Stimulated activated CD8-positive, alpha-beta memory T cell treated with anti-CD3 and anti-CD28 coated beads, Interleukin-15, amount 100 ng/mL, for 4 hours (primary cell): ENCODE data around the gene LPP.

ENCODE experiments used
- DNase-seq, 2 donors: peaks; one replicate each; pipeline ENCODE4 v3.0.0-alpha.2; 2020; ENCODE audit warnings: low read depth in 2 of 2

Gene LPP

DNA sequence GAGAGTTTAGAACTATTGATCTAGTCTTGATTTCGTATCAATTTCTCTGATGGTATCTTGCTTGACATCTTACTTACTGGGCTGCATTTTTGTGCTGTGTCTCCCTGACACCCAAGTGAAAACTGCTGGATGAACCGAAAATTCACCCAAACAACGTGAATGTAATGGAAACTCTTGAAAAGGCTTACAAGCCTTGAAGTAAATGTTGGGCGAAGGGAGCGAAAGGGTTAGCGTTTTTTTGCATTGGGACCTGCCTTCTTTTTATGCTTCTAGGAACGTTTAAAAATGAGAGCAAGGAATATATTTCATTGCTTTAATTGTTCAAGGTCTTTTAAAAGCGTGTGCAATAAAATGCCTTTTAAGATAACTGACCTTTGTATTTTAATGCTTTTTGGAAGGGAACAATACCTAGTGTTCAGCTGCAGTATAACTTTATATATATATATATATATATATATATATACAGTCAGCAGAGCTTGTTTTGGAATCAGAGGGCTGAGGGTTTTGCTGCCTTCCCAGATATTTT, 94.1 kb downstream of the LPP start:
- no peak for DNase-seq

DNA sequence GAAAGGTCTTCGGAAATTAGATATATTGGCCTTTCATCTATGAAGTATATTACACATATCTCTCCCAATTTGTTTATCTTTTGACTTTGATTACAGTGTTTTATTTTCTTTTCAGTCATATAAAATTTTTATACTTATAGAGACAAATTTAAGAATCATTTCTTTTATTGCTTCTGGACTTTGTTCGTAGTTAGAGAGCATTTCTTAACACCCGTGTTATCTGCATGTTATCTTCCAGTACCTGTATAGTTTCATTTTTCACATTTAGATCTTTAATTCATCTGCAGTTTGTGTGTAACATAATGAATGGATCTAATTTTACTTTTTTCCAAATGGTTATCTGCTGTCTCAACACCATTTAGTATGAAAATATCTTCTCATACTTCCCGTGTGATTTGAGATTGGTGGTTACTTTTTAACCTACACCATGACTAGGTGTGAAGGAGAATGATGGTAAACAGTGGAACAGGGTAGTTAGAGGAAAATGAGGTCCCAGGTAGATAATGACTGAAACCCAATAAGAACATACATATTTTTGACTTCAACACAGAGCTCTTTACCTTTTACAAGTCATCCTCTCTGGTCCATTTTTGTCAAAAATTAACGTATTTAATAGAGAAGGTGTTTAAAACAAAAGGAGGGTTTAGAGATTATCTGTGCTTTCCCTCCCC, 99.3 kb downstream of the LPP start:
- no peak for DNase-seq

DNA sequence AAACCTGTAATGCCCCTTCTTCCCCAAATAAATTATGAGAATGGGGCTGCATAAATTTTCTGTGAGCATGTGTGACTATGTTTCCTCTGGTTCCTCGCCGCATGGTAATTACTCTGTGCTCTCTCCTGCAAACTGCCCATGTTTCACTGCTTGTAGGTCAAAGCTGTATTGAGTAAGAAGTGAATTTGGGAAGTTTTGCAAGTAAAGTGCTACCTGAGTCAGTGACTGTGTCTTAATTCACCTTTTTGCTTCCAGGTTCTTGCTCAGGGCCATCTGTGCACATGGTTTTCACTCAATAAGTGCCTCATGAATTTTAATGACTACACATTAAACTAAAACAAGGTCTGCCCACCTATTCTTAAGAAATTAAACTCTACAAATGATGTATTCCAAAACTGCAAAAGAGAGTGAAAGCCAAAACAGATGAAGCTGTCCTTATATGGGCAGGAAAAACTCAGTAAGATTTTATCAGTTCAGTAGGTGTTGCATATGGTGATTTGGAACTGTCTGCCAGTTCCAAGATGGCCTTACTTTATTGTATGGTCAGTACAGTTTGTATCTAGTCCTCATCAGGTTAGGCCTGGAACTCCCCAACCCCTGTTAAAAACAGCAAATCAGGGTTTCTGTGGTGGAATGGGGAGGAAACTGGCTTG, 100.0 kb downstream of the LPP start:
- DNase-seq, result no peak

DNA sequence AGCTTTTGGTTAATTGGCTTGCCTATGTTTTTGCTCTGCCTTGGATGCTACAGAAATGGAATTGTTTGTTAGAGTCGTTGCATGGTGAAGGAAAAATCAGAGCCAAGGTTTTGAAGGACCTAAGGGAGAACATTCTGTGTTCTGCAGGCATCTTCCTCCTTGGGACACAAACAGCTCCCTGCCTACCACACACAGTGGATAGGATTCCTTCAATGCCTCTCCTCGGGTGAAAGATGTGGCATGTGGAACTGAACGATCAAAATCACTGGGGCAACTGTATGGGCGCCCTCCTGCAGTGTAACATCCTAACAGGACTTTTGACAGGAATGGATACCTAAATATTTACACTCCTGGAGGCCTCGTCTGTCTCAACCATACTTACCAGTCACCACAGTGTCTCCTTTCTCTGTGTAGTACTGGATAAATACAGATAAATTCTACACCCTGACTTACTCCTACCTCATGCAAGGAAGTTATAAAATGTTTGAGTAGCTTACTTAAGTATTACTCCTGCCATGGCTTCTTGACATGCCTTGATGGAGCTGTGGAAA, 100.6 kb downstream of the LPP start:
- no peak for DNase-seq

DNA sequence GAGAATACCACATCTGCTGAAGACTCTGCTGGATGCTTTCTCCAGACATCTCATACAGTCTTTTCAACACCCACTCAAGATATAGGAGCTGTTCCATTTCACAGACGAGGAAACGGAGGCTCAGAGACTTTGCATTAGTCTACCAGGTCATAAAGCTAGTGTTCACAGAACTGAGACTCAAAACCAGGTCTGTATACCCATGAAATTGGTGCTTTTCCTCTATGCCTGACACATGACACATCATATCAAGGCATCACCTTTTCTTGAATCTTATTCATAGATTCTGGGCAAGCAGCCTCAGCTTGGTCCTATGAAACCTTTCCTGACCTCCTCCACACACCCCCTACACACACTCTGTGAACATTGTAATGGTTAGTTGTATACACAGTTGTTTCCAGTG, 101.2 kb downstream of the LPP start:
- no peak for DNase-seq

DNA sequence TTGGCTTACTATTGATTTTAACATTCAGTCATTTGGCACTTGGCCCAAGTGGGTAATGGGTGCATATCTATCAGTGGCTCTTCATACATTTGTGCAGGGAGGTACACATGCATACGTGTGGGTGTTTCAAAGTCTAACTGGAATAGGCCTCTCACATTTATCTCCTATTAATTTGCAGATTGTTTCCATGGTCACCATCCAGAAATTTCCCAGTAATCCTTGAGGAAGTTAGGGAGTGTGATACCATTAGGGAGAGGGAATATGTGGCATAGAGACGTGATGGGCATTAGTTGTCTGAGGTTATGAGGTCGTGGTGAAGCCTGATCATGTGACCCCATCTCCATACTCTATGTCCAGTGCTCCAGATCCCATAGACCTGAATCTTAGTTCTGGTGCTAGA, 102.8 kb downstream of the LPP start:
- DNase-seq, result no peak

DNA sequence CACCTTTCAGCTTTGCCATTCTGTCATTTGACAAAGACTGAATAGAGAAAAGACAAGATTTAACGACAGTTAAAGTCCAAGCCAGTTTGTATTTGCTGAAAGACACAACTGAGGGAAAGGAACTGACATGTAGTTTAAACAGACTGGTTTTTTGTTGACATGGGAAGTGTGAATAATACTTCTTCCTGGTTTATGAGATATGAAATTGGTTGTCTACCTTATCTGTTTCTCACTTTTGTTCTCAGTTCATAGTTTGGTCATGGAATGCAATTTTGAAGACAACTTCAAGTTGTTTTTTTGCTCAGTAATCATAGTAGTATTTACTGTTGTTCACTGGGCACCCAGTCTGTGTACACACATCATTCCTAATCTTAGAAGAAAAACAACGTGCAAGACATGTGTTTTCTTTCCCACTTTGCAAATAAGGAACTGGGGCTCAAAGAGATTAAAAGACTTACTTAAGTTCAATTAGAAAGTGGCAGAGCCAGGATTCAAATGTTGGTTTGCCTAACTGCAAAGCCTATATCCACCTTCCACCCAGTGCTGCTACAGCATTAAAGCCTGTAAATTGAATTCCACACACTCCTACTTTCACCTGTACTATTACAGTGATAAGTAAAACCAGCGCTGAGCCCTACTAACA, 103.5 kb downstream of the LPP start:
- DNase-seq, result no peak

DNA sequence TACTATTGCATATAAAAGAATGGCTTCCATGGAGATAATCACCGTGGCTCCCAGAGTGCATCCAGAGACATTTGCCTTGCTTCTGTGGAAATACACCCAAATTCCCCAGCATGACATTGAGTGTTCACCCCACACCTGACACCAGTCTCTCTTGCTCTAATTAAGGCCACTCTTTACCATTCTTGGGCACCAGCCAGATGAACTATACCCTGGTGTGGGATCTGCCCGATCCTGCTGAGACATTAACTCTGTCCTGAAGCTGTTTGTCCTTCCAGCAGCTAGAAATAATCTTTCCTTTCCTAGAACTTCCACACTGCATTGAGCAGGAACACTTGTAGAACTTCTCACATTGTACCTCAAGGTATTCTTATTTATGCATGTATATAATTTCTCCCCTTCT, 105.2 kb downstream of the LPP start:
- DNase-seq, result no peak

DNA sequence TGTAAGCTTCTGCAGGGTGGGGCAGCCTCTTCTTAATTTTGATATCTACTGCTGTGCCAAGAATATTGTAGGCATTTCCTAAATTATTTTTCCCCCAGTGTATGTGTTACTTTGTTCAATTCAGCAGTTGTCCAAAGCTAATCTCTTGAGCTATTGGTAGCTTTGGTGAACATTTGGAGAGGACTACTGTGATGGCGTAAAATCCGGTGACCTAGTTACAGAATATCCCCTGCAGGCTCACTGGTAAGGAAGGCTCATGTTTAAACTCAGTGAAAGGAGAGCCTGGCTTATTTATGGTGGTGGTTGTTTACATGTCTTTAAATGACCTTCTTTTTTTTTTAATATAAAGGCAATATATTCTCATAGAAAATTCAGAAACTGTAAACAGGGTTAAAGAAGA, 105.6 kb downstream of the LPP start:
- DNase-seq, result no peak

DNA sequence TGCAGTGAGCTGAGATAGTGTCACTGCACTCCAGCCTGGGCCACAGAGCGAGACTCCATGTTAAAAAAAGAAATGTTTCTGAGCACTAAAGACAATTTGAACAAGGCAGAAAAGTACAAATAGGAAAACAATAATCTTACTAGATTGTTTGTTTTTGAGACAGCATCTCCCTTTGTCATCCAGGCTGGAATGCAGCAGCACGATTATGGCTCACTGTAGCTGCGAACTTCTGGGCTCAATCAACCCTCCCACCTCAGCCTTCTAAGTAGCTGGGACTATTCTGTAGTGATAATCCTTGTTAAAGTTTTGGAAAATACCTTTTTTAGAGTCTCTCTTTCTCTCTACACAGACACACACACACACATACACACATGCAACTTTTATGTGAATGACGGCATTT, 107.1 kb downstream of the LPP start:
- no peak for DNase-seq

DNA sequence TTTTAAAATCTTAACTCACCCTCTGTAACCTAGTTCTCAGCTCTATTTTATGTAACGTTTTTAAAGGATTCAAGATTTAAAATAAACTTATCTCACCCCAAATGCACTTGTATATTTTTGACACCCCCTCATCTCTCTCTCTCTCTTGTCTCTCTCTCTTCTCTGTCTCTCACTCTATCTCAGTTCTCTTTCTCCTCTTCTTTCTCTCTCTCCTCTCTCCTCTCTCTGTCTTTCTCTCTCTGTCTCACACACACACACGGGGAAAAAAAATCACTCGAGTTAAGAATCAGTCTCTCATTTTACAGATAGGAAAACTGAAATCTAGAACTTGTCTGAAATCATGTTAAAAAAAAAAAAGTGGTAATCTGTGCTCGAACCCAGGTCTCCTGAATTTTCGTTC, 108.5 kb downstream of the LPP start:
- no peak for DNase-seq

DNA sequence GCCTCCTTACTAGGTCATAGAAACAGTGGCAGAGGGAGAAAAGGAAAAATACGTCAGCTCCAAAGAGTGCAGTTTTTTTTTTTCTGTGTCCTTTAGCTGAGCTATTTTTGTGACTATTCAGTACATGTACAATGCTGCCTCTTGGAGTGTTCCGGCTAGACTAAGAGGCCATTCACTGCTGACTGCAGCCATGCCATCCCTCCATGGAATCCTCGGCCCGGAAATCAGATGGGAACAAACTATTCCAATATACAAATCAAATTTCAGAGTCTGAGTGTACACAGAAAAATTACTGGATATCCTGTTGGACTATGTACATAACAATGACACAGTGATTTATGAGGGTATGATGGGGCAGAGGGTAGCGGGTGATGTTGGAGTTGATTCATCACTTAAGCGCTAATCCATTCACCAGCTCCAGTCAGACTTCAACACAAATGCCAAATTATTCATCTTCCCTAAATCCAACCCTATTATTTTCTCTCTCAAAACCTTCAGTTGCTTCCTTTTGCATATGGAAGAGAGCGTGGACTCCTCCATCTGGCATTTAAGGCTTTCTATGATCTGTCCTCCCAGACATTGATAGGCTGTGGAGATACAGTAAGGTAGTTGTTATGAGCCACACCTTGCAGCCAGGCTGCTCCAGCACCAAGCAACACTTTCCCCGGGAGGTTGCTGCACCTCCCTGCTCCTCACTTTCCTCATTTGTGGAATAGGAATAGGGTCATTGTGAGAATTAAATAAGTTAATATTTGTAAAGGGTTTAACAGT, 109.1 kb downstream of the LPP start:
- no peak for DNase-seq

DNA sequence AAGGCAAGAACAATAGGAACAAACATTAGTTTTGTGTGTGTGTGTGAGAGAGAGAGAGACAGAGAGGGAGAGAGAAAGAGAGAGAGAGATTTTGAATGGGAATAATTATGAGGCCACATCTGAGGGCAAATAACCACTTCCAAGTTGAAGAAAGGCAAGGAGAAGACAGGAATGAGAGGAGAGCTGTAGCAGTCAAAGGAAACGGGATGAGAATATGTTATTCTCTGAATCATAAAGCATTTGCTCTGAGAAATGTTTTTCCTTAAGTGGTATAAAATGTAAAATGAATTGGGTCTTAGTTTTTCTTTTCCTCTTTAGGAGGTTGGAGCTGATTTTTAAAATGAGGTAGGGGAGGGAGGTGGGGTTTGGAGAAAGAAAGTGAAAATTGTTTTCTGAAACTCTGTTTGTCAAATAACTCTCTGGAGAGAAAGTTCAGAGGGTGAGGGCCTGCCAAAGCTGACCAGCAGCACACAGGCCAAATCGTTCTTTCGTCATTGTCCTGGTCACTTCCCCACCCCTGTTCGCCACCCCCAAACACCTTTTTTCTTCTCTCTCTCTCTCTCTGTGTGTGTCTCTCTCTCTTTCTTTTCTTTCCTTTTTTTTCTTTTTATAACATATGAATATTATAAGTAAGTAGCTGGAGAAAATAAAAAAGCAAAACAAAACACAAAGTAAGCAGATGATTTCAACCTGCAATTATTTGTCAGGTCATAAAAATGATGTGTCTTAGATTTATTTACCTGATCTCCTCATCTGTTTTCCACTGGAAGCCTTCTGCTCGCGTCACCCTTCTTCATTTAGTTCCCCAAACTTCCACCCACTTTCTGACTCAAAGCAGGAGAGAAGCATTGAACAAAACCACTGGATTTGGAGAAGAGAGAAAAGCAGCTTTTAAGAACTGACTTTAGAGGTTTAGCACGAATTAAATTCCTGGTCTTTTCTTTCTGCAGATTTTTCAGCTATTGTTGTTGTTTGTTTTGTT, 110.6 kb downstream of the LPP start:
- DNase-seq, result no peak

DNA sequence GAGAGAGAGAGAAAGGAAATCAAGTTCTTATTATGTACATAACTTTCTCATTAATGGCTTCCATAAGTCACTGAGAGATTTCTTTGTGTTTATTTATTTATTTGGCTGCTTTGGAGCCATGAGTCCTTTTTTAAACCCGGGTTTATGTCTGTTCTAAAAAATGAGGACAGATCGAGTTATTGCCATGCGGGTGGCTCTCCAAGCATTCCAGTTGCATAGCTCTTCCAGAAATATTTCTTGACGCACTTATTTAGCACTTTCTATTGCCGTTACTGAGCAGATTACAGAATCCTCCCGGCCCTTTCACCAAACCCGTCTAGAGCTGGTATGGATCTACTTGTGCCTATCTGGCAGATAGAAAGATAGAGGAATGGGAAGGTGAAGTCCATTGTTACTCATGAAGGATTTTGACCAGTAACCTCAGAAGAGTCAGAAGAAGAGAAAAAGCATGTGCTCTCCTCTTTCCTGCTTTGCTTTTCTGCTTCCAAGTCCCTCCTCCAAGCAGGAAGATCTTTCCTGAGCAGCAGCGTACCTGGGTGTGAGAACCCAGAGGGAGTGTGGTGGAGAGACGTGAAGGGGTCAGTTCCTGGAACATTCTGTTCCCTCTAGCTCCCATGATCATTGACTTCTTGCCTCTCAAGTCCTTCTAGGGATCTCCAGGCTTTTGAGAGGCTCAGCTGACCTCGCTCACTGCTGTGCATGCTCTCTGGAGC, 112.8 kb downstream of the LPP start:
- no peak for DNase-seq

DNA sequence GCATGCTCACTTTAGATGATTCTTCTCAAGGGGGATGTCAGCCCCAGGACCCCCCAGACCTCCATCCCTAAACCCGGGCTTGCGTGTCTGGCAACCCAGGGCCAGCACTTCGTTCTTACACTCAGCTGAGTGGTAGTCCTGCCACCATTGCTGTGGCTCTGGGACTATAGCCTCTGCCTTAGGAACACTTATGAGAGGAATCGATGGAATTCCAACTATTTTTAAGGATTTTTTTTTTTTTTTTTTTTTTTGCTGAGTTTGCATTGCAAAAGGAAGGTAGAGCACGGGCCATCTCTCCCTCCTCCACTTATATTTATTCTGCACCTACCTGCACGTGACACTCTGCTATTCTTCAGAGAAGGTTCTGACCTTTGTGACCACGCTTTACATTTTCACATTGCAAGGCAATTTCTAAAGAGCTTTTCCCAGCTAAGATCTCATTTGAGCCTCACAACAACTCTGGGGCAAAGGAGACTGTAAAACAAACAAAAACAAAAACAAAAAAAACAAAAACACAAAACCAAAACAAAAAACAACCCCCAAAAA, 113.9 kb downstream of the LPP start:
- no peak for DNase-seq

DNA sequence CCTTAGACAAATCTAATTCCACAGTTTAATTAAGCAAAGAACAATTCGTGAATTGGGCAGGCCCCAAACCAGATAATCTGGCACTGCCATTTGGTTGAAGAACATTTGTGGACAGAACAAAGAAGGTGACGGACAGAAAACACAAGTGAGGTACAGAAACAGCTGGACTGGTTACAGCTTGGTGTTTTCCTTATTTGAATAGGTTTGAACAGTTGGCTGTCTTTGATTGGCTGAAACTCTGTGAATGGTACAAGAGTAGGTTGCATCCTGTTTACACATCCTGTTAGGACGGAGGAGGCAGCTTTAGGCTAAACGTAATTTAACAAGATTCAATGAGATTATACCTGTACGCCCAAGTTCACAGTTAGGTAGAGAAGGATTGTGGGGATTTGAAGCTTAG, 114.4 kb downstream of the LPP start:
- DNase-seq, result no peak

DNA sequence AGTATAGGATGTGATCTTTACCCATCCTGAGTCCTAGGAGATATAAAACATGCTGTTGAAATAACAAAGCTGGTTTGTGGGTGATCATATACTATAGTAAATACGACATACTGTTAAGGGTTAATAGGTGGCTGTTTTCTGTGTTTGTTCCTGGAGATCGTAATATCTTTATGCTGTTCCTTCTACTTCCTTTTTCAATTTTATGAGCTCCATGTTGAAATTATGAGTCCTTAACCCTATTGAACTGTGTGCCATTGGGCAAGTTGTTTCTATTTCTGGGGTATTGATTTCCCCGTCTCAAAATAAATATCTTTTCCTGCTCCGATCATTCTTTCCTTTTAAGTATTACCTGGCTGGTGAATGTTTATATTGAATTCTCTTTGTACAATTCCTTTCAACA, 115.1 kb downstream of the LPP start:
- no peak for DNase-seq

DNA sequence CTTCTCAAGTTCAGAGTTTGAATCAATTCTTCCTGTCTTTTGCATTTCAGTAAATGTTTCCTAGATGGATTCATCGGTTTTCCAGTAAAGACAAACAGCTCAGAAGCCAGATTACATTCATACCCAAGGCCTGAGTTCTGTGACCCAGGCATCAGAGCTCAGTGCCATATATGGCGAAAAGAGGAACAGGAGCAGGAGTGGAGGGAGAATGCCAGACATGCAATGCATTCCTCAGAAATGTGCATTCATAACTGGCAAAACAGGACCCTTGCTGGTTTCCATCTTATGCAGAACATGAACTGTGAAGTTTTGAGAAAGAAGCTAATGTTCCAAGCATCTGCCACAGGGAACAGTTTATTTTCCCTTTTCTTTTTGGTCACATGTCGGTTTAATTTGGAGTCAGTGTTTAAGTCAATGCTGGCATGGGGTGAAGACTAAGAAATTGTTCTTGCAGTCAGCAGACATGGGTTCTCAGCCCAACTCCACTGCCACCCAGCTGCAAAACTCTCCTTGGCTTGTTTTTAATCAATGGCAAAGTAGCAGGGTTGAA, 116.5 kb downstream of the LPP start:
- DNase-seq, result no peak

DNA sequence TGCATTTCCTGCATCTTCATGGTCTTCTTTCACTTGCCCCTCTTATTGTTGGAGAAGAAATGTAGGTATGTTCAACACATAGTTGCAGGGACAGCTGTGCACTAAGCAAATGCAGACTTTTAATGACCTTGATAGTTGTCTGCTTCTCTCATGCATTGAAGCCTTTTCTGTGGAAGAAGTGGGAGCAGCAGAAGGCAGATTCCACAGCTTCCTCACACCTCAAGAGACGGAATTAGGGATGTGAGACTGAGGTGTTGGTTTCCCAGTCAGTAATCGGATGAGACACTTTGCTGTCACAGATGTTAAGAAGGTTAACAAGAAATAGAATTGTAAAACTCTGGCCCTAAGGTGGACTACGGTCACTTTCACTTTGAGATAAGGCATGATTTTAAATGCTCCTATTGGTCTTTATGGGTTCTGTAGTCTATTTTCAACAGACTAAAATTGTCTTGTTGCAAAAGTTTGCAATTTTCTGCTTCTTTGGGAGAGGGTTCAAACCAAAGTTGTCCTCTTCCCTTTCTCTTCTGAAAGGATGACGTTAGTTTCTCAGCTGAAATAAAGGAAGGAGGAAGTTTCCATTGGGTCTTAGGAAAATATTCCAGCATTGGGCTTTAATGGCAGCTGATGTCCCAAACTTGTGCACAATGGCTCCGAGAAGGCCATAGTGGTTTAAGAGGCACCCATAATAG, 117.4 kb downstream of the LPP start:
- DNase-seq, result no peak
